Aorta (tissue), 5 donors: ENCODE results near the gene ROBO1. TPM values are rescaled to one million over a fixed set of nuclear protein-coding genes. Genes with fewer than 3 reads are reported as not detected.

Experiments used
- ATAC-seq: fragments of 200-7000 bp; cut with Tn5 transposase; one replicate; pipeline ENCODE4 v1.9.1; 2022; ENCODE audit warnings: moderate library complexity; ENCODE audit not compliant: low FRiP score
- DNase-seq, 2 donors: peaks; one replicate each; pipeline ENCODE4 v3.0.0-alpha.2; 2020
- H3K27ac ChIP-seq, 2 donors: one replicate each; pipeline ENCODE4 v1.5.1; 2013; ENCODE audit warnings: low read length in 2 of 2, mild to moderate bottlenecking in 2 of 2, moderate library complexity in 2 of 2, control low read depth in 1 of 2, inconsistent platforms in 1 of 2, low read depth in 1 of 2
- H3K27me3 ChIP-seq, 2 donors: one replicate each; pipeline ENCODE4 v1.6.1; 2013; ENCODE audit warnings: control low read depth in 1 of 2, low read length in 1 of 2, mild to moderate bottlenecking in 1 of 2, moderate library complexity in 1 of 2; ENCODE audit not compliant: insufficient read depth in 2 of 2, control insufficient read depth in 1 of 2
- H3K36me3 ChIP-seq, 2 donors: one replicate each; pipeline ENCODE4 v1.6.1; 2013; ENCODE audit warnings: control low read depth in 1 of 2, low read length in 1 of 2, mild to moderate bottlenecking in 1 of 2; ENCODE audit not compliant: insufficient read depth in 2 of 2, control insufficient read depth in 1 of 2
- H3K4me1 ChIP-seq, 2 donors: one replicate each; pipeline ENCODE4 v1.6.1; 2013; ENCODE audit warnings: low read length in 2 of 2, control low read depth in 1 of 2, mild to moderate bottlenecking in 1 of 2, moderate library complexity in 1 of 2; ENCODE audit not compliant: insufficient read depth in 2 of 2, control insufficient read depth in 1 of 2
- H3K4me3 ChIP-seq, 2 donors: one replicate each; pipeline ENCODE4 v1.5.1; 2013; ENCODE audit warnings: low read length in 2 of 2, control low read depth in 1 of 2, mild to moderate bottlenecking in 1 of 2
- H3K9me3 ChIP-seq: one replicate; pipeline ENCODE4 v1.6.1; 2013; ENCODE audit warnings: mild to moderate bottlenecking, low read length; ENCODE audit not compliant: control insufficient read depth
- WGBS, 2 donors: extraction: QIAGEN DNeasy Blood & Tissue Kit; methylation state at CpG; one replicate each; pipeline ENCODE4 v1.1.7; 2013; 5-methylcytosine and 5-hydroxymethylcytosine counted together
- intact Hi-C, 2 donors: fragments of 100-400 bp; cut with DNase I; formaldehyde crosslinking; loops; one replicate each; pipeline versions ENCODE4 v1.14.2 to v1.15.0; 2022
- polyA plus RNA-seq, 2 donors: library from polyadenylated mRNA; stranded (reverse); fragments of 200-250 nt; gene quantifications; one replicate each; pipeline ENCODE4 v1.2.3, GENCODE V29; 2013
- total RNA-seq, 2 donors: library from RNA; stranded (reverse); fragmentation: NEBNext Ultra II Directional; extraction: Animal tissue kit (Norgen Biotek cat#: 25700); gene quantifications; one replicate each; pipeline ENCODE4 v1.2.1, GENCODE V29; 2021
- donor health status: healthy with polysubstance abuse.
- donor health status: Bipolar disorder and iron deficiency.
- donor health status: DM: no; HTN: no; CAD: no.
- donor health status: DM: no; HTN: no; CAD: no.
- donor health status: DM: yes; HTN: yes; CAD: no.

The ROBO1 gene
- total and polyA plus RNA-seq, 4 donors: 2.1 to 33.1 (median 16.6) TPM

DNA sequence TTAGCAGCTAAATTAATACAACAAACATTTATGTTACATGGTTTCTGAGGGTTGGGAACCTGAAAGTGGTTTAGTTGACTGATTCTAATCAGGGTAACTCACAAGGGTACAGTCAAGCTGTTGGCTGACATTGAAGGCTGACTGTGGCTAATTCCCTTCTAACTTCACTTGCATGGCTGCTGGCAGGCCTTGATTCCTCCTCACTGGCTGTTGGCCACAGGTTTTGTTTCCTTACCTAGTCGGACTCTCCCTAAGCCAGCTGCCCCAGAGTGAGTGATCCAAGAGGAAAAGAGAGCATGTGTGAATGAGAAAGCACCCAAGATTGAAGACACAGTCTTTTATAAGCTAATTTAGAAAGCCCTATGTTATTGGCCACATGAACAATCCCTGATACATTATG lies 700.1 kb downstream of the ROBO1 start:
- no peak overlapping the region for H3K4me3 ChIP-seq
- no peaks in the 10 kb centered on the region for H3K9me3 ChIP-seq
- DNase-seq (no peak), ATAC-seq (no peak)
- H3K27ac ChIP-seq: no peak overlapping the region
- no peaks in the 10 kb centered on the region for H3K27me3 ChIP-seq
- 56 to 58% methylated on average over 1 of the region's 1 CpG for WGBS, 2 donors
- intact Hi-C loops: no loop called here
- H3K36me3 ChIP-seq: no peaks in the 10 kb centered on the region
- H3K4me1 ChIP-seq: no peaks in the 10 kb centered on the region

DNA sequence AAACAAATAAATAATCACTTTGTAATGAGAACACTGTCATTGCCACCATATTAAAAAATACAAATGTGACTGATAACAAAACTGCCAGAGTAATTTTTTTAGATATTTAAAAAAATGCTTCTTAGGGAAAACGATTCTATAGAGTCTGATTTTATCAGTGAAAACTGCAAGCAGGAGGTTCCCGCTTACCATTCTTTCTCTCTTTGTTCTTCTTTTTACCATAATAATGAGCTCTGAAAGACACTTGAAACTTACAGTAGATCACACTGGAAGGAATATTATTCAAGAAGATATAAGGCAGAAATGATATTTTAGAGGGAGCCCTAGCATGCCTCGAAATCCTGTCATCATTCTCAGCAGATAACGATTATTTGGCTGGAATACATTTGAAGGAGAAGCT lies 701.3 kb downstream of the ROBO1 start:
- no peak overlapping the region for H3K4me3 ChIP-seq
- ATAC-seq: no peak
- DNase-seq: no peak
- H3K27me3 ChIP-seq: no peaks in the 10 kb centered on the region
- 65 to 69% methylated on average over 4 of the region's 4 CpGs for WGBS, 2 donors
- H3K27ac ChIP-seq: no peak overlapping the region
- no peaks in the 10 kb centered on the region for H3K9me3 ChIP-seq
- H3K36me3 ChIP-seq: no peaks in the 10 kb centered on the region
- no peaks in the 10 kb centered on the region for H3K4me1 ChIP-seq
- intact Hi-C loops: no loop called here

DNA sequence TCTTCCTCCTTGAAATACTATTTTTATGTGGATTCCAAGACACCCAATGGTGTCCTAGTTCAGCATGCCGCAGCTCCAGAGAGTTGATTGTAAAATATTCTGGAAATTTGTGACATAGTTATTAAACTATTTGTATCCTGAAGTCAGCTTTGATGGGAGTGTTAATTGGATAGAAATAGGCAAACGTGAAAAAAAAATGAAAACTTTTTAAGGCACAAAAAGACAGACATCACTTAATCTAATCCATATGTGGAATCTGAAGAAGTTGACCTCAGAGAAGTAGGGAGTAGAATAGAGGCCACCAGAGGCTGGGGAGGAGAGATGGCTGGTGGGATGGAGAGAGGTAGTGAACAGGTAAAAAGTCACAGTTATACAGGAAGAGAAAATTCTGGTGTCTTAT lies 704.2 kb downstream of the ROBO1 start:
- Histone ChIP-seq H3K9me3 (no peaks in the 10 kb centered on the region), H3K4me1 (no peaks in the 10 kb centered on the region), H3K27ac (no peak overlapping the region), H3K27me3 (no peaks in the 10 kb centered on the region), H3K4me3 (no peak overlapping the region), H3K36me3 (no peaks in the 10 kb centered on the region)
- ATAC-seq (no peak), DNase-seq (no peak)
- intact Hi-C loops: no loop called here
- WGBS, 2 donors: 59 to 61% methylated on average over 2 of the region's 2 CpGs

DNA sequence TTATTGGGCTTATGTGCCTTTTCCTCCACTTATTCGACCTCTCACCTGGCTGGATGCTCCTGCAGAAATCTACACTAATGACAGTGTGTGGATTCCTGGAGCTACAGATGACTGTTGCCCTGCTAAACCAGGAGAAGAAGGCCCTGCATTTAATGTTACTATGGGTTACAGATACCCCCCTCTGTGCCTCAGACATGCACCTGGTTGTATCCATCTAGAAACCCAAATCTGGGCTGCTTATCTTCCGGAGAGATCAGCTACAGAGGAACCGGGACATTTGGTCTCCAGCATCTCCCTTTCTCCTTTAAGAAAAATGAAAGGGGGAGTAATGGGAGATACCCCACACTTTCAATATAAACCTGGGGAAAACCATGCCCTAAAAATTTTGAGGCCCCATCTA lies 710.0 kb downstream of the ROBO1 start:
- Histone ChIP-seq H3K36me3 (no peaks in the 10 kb centered on the region), H3K27me3 (no peaks in the 10 kb centered on the region), H3K9me3 (peaks cover 5% of the 10 kb centered on the region), H3K27ac (no peak overlapping the region), H3K4me1 (no peaks in the 10 kb centered on the region), H3K4me3 (no peak overlapping the region)
- WGBS, 2 donors: 86 to 87% methylated on average over 3 of the region's 3 CpGs
- intact Hi-C loops: no loop called here
- no peak for ATAC-seq
- no peak for DNase-seq

DNA sequence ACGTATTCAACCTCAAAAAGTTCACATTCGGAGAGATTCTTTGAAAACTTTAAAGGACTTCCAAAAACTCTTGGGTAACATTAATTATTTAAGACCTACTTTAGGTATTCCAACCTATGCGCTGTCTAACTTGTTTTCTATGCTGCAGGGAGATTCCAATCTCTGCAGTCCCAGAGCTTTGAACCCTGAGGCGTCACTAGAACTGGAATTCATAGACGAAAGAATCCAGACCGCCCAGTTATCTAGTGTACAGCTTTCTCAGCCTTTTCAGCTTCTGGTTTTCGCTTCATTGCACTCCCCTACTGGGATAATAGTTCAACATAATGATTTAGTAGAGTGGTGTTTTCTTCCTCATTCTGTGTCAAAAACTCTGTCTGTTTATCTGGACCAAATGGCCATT lies 711.3 kb downstream of the ROBO1 start:
- H3K4me3 ChIP-seq: no peak overlapping the region
- WGBS, 2 donors: 77% methylated on average over 7 of the region's 7 CpGs
- peaks cover 7% of the 10 kb centered on the region for H3K9me3 ChIP-seq

DNA sequence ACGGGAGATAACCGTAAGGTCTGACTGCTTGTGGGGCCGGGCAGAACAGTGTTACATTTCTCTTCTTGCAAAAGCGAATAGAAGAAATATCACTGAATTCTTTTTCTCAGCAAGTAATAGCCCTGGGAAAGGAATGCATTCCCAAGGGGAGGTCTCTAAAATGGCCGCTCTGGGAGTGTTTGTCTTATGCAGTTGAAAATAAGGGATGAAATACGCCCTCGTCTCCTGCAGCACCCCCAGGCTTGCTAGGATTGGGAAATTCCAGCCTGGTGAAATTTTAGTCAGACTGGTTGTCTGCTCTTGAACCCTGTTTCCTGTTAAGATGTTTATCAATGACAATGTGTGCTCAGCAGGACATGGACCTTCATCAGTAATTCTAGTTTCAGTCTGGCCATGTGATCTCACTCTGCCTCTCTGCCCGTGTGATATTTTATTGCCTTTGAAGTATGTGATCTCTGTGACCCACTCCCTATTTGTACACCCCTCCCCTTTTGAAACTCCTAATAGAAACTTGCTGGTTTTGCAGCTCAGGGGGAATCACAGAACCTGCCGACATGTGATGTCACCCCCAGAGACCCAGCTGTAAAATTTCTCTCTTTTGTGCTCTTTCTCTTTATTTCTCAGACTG lies 715.6 kb downstream of the ROBO1 start:
- 41 to 52% methylated on average over 9 of the region's 9 CpGs for WGBS, 2 donors
- Histone ChIP-seq H3K27me3 (no peaks in the 10 kb centered on the region), H3K4me1 (no peaks in the 10 kb centered on the region), H3K9me3 (peaks cover 7% of the 10 kb centered on the region), H3K4me3 (no peak overlapping the region), H3K27ac (no peak overlapping the region), H3K36me3 (no peaks in the 10 kb centered on the region)
- no peak for DNase-seq
- ATAC-seq: no peak
- intact Hi-C loops: no loop called here

More for the DNA sequence above, 711.3 kb downstream of the ROBO1 start:
- DNase-seq (no peak), ATAC-seq (no peak)
- H3K27me3 ChIP-seq: no peaks in the 10 kb centered on the region
- H3K36me3 ChIP-seq: no peaks in the 10 kb centered on the region
- no peaks in the 10 kb centered on the region for H3K4me1 ChIP-seq
- no peak overlapping the region for H3K27ac ChIP-seq
- intact Hi-C loops: no loop called here

DNA sequence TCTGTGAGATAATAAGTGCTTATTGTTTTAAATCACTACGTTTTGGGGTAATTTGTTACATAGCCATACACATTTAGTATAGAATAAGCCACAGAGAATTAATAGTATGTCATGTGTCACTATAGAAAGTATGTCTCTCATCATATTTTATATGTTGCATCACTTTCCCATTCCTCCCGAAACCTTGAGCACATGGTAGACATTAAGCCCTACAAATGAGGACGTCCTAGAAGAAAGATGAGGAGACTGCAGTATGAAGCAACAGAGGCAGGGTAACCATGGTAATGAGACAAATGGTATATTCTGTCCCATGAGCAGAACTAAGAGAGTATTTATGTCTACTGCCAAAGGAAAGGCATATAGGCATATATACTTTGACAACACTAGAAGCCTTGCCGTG lies 720.2 kb downstream of the ROBO1 start:
- peaks cover under 1% of the 10 kb centered on the region for H3K9me3 ChIP-seq
- H3K4me1 ChIP-seq: no peaks in the 10 kb centered on the region
- H3K27ac ChIP-seq: no peak overlapping the region
- no peak for DNase-seq
- intact Hi-C loops: no loop called here
- no peaks in the 10 kb centered on the region for H3K36me3 ChIP-seq
- ATAC-seq: no peak
- no peaks in the 10 kb centered on the region for H3K27me3 ChIP-seq
- 57 to 77% methylated on average over 4 of the region's 4 CpGs for WGBS, 2 donors
- no peak overlapping the region for H3K4me3 ChIP-seq

DNA sequence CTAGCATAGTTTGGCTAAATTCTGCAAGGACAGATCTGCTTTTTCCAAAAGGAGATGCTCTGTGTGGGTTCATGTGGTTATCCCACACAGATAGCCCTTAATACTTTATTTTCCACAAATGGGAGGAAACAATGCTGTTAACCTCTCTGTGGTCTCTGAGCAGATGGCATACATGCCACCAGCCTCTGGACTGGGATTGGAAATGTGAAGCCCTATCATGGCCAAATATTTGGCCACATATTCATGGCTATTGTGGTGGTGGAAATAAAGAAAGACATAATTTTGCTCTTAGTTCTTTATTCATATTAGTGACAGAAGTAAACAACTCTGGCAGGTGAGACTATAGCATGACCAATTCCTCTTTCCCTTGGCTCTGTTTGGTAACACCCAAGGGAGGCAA lies 726.2 kb downstream of the ROBO1 start:
- H3K4me1 ChIP-seq: no peaks in the 10 kb centered on the region

DNA sequence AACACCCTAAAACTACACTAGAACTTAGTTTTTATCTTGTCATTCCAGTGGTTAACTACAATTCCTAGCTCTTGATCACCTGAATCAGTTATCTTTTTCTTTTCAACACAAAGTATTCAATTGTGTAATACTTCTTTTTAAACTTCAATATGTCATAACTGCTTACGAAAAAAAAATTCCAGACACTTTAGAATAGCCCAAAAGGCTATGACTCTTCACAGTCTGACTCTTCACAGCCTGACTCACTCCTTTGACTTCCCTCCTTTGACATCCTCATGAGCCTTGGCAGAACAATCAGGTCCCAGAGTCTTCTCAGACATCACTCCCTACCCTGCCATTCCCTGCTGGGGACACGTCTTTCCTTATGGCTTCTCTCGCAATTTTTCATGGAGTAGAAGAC lies 727.1 kb downstream of the ROBO1 start:
- Histone ChIP-seq H3K4me1 (no peaks in the 10 kb centered on the region), H3K4me3 (no peak overlapping the region), H3K36me3 (no peaks in the 10 kb centered on the region), H3K27ac (no peak overlapping the region), H3K27me3 (no peaks in the 10 kb centered on the region), H3K9me3 (no peaks in the 10 kb centered on the region)
- DNase-seq (no peak), ATAC-seq (no peak)
- intact Hi-C loops: no loop called here
- whole genome bisulfite sequencing, 2 donors: 79 to 88% methylated on average over 3 of the region's 3 CpGs

More for the DNA sequence above, 726.2 kb downstream of the ROBO1 start:
- Histone ChIP-seq H3K9me3 (no peaks in the 10 kb centered on the region), H3K4me3 (no peak overlapping the region), H3K27me3 (no peaks in the 10 kb centered on the region), H3K36me3 (no peaks in the 10 kb centered on the region), H3K27ac (no peak overlapping the region)
- intact Hi-C loops: no loop called here
- DNase-seq: no peak
- ATAC-seq: no peak
